HT1080 (cell line): ENCODE data around the gene MAD2L1. TPM values are rescaled to one million over a fixed set of nuclear protein-coding genes. Genes with fewer than 3 reads are reported as not detected.
"Not testable (repeated sequence)": the region's sequence is repeated elsewhere in the genome, so short reads cannot be mapped to it uniquely, and the experiment has no call there.

Experiments used
- DNase-seq: peaks from one replicate; pipeline ENCODE4 v3.0.0-alpha.2; 2015; ENCODE audit warnings: low read depth
- polyA plus RNA-seq, 2 experiments: library from polyadenylated mRNA; depleted of rRNA; stranded (reverse); fragments of >200 nt; gene quantifications; 2 replicates each; pipeline ENCODE4 v1.2.3, GENCODE V29; 2015
- total RNA-seq: library from RNA; depleted of rRNA; stranded (reverse); fragments of >200 nt; shearing (Covaris generic); gene quantifications from 2 replicates; pipeline ENCODE4 v1.2.3, GENCODE V29; 2014; rRNA removed

Gene MAD2L1
- 110 and 204 TPM in 2 replicates for total RNA-seq
- 135 TPM in 2 replicates for polyA plus RNA-seq (2015; cell fraction: cytosol; rRNA removed)
- polyA plus RNA-seq (2015; cell fraction: nucleus; rRNA removed) = 93.9 and 119 TPM in 2 replicates

DNA sequence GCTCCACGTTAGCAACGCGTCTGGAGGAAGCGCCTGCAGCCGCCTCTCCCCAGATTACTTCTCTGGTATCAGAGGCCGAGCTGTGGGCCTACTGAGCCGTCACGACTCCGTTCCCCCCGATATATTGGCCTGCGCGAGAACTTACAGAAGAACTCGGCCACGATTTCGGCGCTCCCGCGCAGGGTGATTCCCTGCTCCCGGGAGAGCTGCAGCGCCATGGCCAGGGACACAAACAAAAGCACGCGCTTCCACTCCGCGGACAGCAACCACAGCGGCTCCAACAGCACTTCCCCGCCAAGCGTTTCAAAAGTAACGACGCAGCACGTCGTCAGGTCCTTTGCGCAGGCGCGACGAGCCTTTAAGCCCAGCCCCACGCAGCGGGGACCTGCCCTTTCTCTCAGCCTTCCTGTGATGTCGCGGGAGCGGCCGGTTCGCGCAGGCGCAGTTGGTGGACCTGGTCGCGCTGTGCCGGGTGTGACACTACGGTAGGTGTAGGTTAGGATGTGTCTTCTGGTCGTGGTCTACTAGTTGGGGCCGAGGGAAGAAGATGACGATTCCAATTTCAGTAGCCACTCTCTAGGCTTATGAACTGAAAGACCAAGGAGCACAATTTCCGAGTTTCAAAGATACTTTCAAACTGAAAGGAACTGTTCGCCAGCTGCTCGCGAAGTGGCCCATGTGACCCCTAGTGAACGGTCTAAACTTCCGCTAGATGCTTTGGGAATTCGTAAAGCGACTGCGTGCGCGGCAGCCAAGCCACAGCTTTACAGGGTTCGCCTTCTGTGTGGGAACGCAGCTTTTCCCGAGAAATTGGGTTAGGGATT, at the start of gene MAD2L1:
TSS of gene MAD2L1 (minus strand) at position 332 of the 824 bp plus-strand sequence. CDS start at position 218, 114 bp downstream.
- peak; percentile 98 for DNase-seq

DNA sequence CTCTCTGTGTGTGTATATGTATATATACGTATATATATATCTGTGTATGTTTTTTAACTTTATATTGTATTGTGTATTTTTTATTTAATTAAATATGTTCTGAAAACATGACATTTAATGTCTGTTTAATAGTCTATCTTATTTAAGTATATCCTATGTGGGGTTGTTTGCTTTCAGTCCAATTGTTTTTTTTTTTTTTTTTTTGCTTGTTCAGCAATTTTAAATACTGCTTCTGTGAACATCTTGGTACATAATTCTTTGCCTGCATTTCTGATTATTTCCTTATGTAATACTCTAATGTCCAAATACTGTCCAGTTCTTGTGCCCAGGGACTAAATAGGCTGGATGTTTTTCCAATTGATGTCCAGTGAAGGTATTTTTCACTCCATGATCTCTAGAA, 45.1 kb upstream of the MAD2L1 start:
- DNase-seq = no peak

DNA sequence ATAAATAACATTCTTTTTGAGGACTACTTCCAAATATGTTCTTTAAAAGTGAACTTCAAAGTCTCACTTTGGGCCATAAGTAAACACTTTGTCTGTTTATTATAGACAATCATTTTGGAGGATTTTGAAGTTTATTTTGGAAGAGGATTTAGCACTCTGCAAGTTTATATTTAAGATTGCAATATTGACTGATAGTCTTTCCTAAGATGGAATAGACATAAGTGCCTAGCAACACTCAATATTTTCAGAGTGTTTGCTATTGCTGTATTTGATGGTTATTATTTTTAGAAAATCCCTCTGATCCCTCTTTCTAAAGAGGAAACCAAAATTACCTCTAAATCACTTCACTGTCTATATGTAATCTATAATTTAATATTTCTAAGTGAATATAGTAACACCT, 42.8 kb upstream of the MAD2L1 start:
- no peak for DNase-seq

DNA sequence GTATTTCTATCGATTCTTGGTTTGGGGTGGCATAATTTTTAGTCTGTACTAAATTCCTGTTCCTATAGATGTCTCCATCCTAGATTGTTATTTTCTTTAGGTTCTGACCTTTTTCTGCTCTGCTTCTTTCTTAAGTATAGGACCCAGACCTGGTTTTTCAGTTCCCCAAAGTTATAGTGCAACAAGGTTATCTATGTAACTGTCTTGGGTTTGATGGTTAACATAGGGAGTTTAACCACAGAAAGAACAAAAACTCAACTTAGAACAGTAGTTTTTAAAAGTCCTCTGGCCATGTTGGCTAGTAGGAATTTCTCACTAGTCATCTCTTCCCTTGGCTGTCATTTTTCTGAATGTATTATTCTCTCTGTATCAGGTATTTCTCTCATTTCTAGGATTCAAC, 38.8 kb upstream of the MAD2L1 start:
- no peak for DNase-seq

DNA sequence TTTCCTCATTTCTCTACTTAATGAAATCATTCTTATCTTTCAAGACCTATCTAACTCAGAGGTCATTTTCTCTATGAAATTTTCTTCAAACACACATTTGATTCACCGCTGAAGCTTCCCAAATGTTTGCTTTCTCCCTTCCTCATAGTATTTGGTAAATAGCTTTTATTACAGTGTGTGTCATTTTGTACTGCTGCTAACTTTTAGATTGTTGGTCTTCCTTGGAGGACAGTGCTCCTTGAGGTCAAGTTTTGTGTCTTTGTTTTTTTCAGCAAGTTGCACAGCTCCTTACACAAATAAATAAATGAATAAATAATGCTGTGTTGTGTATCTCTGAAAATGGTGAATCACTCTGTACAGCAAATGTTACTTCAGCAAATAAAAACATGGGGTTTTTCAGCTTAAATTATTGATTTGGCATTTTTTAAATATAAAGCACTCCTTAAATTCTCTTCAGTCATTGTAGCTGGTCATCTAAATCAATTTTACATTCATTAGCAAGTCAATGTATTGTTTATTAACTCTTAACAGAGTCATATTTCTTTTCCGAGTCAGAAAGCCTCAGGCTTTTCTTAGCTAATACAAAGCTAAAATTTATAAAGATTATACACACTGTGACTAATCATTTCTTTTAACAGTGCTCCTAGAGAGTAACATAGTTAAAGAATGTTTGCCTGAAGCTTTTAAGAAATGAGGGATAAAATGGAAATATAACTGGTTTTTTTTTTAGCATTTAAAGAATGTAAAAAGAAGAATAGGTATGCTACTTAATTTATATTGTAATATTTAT, 30.1 kb upstream of the MAD2L1 start:
- DNase-seq = no peak

DNA sequence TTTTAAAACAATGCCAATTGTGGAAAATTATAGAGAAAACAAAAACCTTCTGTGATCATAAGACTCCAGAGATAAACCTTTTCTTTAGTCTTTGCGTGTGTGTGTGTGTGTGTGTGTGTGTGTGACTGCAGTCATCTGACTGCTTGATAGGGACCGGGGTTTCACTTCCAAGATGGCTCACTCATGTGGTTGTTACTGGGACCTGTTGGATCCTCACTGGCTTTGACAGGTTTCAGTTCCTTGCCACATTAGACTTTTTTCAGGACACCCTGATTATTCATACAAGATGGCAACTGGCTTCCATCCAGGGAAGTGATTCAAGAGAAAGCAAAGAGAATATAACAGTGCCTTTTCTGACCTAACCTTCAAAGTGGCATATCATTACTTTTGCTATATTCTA, 21.9 kb upstream of the MAD2L1 start:
- DNase-seq = no peak

DNA sequence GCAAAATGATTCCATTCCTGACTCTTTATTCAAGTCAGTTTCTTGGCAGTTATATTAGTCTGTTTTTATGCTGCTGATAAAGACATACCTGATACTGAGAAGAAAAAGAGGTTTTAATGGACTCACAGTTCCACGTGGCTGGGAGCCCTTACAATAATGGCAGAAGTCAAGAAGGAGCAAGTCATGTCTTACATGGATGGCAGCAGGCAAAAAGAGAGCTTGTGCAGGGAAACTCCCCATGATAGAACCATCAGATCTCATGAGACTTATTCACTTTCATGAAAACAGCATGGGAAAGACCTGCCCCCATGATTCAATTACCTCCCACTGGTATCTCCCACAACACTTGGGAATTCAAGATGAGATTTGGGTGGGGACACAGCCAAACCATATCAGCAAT, 21.4 kb upstream of the MAD2L1 start:
- not testable (repeated sequence) for DNase-seq

DNA sequence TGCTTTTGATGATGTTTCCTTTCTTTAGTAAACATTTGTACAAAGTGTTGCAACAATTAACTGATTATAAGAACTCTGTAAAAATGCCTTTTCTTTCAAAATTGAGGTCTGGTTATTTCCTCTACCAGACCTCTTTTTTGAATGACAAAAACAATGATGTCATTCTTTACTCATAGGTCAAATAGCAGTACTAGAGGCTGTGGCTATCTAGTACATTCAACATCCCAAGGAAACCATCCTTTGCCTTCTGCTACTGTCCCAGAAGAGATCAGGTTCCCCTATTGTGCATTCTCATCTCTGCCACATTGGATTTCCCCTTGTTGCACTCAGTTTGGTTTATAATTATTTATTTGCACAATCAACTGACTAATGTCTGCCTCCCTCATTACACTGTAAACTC, 19.1 kb upstream of the MAD2L1 start:
- peak; percentile 20 for DNase-seq

DNA sequence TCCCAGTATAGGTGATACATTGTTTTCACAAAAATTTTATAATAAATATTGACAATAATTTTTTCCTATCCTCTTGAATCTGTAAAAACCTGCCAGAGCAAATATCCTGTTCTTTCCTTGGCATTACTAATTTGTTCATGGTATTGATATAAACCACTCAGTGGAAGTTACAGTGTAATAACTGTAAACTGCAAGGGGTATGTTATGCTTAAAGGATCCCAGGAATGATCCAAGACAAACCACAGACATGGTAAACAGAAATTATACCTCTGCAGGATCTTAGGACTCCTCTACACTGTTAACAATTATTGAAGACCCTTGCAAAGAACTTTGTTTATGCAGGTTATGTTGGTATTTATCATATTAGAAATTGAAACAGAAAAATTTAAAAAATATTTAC, 17.7 kb upstream of the MAD2L1 start:
- DNase-seq = no peak

DNA sequence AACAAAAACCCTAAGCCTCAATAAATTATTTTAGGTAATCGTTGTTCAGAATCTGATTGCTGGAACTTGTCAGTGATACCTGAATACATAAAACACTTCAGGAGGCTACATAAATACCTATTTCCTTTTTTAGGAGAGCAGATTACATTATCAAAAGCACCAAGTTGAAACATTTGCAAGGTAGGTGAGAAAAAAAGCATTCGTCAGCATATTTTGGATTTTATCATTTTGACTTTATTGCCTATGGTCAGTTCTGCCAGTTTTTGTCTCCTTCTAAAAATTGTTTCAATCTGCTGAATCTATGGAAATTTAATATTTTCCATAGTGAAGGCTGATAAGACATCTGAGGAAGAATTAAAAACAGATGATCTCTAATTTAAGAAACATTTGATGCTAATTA, 16.5 kb upstream of the MAD2L1 start:
- no peak for DNase-seq

DNA sequence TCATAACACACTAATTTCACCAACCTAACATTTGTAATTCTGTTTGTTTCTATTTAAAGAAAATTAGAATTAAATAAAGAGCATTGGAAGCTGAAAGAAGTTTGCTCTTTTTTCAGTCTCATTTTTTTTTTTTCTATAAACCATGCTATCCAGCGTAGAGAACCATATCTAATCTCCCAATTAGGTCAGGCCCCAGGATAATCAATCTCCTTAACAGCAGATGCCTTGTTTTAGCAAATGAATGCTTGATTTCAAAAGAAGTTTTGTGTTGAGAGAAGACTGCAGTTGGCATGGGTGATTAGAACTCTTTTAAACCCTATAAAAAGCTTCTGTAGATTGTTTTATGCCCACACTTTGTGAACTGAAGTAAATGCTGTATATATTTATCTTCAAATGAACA, 15.6 kb upstream of the MAD2L1 start:
- DNase-seq = no peak

DNA sequence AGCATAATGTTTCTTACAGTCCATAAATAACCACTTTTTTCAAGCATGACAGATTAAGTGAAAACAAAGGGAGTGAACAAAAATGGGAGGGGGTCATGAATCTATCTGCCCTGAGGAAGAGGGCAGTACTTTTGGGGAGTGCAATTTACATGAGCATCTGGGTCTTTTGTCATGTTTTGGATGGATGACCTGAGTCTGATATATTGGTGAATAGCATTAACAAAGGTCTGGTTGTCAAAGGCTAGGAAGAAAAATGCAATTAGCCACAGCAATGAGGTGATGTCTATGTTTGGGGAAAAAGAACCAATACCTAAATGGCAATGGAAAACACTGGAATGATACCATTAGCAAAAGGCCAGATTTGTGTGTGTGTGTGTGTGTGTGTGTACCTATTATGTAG, 15.1 kb upstream of the MAD2L1 start:
- DNase-seq = no peak

DNA sequence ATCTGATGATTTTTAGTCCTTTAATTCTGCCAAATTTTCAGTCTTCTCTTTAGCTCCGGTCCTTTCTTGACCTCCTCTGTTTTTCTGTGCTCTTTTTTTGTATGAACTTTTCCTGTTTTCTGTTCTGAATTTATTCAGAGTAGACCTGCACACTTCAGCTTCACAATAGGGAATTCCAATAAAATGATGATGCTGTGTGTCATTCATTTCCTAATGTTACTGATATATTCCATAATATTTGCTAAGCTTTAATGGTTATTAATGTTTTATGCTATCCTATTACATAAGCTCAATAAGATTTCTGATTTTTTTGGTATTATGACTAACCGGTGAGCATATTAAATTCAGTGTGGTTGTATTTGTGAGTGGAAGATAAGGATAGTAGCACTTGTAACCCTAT, 13.9 kb upstream of the MAD2L1 start:
- DNase-seq = no peak

DNA sequence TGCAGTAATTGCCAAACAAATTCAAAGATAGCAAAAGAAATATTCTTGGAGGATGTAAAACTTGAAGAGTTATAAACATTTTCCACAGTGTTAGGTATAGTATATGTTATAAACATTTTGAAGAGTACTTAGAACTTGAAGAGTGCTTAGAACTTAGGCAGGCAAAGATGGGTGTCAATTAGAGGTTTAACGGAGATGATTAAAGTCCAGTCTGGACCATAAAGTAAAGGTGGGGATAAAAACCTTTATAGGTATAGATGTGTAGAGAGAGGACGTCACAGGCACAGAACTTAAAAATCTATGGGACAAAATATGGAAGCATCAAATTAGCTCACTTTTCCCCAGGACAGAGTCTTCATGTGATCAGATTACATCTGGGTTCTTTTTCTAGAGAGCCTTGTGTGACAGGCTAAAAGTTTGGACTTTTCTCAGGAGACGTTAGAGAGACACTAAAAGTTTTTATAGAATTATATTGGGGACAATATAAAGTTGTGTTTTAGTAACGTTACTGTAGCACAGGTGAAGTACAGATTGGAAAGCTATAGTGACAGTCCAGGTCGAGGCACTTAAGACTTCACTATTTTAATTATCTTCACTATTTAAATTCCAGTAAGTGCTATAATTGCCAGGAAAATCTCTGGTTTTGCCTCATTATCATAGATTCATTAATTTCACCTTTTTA, 13.3 kb upstream of the MAD2L1 start:
- no peak for DNase-seq

DNA sequence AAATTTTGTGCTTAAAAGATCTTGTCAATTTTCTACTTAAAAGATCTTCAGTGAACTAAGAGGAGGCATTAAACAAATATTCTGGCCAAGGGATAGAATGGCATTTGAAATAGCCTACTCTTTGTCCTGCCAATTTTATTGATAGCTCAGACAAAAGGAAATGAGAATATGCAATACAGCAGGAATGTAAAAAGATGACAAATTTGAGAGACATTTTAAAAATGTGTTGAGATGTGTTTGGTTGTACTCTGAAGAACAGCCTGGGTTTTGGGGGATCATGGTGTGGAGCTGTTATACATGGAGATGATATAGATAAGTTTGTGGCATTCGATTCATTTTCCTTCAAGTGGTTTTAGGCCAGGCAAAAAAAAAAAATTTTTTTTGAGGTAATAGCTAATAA, 11.6 kb upstream of the MAD2L1 start:
- DNase-seq = no peak

DNA sequence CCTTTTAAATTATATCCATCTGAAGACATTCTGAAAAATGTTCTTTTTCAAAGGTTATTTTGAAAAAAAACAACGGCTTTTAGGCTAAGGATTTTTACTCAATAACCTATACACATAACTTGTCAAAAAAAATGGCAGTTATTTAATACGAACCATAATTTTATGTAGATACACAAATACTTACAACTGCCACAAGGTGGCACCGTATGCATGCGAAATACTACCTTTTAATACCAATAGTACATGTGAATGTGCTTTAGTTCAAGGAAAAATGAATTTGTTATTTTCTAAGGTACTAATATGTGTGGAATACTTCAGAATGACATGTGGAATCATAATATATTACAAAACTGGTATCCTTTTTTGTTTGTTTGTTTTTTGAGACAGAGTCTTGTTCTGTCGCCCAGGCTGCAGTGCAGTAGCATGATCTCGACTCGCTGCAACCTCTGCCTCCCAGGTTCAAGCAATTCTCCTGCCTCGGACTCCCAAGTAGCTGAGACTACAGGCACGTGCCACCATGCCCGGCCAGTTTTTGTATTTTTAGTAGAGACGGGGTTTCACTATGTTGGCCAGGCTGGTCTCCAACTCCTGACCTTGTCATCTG, 4.6 kb upstream of the MAD2L1 start:
- DNase-seq = peak; percentile 38

DNA sequence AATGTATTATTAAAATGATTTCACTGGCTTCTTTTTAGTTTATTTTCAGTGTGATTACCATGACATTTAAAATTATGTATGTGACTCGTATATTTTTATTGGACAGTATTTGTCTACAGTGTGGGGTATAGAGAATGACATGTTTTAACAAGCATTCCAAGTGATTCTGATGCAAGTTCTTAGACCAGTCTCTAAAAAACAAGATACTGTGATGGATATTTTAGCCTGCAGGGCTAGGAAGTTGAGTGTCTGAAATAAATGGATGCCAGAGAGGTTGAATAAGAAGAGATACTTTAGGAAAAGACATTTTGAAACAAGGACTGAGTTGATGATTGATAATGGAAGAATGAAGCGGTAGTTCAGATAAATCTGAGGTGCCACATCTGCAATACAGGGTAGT, 3.5 kb upstream of the MAD2L1 start:
- no peak for DNase-seq

DNA sequence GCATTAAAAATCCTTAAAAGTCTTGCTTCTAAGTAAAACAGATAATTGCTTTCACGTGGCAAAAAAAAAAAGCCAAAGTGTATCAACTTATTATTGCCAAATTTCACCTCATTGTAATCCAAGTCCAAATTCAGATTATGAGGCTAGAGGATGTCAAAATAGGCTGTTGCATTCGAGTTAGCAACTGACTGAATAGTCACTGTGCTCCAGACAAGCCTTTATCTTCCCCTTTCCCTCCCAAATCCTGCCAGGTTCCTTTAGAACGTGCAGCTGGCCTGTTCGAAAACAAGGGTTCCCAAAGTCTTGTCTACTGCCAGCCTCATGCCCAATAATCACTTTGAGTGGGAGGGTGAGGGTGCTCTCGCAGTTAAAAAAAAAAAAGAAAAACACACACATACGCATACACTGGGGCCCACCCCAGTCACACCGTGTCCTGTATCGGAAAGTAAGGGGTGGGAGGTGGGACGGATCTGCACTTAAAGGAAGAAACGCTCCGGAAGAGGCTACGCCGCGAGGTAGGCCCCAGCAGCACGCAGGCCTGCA, 603 bp downstream of the MAD2L1 start:
- no peak for DNase-seq

DNA sequence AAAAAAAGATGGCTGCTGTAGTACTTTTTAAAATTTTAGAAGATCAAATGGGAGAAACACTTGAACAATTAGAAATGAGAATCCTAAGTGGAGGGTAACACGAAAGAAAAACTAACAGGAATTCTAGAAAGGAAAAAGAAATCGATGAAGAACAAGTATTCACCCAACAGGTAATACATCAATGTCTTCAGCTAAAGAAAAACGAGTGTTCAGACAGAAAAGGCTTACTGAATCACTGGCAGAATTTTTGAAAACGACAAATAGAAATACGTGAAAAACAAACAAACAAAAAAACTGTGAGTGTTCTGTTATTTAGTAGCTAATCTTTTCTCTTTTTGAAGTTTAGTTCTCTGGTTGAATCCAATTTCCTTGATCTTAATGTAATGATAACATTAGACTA, 1.8 kb downstream of the MAD2L1 start:
- no peak for DNase-seq

DNA sequence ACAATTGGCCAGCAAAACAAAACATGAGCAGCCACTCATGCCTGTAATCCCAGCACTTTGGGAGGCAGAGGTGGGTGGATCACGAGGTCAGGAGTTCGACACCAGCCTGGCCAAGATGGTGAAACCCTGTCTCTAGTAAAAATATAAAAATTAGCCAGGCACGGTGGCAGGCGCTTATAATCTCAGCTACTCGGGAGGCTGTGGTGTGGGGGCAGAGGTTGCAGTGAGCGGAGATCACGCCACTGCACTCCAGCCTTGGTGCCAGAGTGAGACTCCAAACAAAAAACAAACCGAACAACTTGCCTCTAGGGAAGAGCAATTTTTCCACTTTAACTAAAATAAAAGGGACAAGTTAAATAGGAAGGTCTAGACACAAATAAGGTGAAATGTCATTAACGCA, 2.9 kb downstream of the MAD2L1 start:
- not testable (repeated sequence) for DNase-seq

DNA sequence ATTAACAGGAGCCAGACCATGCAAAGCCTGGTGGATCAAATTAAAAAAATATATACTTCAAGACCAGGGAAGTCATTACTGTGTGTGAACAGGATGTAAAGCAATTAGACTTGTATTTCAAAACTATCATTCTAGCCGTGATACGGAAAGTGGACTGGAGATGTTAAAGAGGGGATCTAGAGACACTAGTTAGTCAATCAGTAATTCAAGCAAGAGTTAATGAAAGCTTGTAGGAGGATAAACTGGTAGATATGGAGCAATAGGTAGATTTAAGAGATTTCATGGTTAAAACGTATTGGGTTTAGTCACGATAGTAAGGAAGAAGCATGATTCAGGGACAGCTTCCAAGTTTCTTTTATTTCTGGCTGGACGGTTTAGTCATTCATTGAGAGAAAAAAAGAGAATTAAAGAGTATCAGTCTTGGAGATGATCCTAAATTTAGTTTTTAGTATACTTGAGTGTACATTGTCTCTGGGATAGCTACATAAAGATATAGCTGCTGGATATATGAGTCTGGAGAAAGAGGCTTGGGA, 3.9 kb downstream of the MAD2L1 start:
- no peak for DNase-seq
